Measurements from ENCODE around the gene MAMDC4.

MAMDC4 gene

DNA sequence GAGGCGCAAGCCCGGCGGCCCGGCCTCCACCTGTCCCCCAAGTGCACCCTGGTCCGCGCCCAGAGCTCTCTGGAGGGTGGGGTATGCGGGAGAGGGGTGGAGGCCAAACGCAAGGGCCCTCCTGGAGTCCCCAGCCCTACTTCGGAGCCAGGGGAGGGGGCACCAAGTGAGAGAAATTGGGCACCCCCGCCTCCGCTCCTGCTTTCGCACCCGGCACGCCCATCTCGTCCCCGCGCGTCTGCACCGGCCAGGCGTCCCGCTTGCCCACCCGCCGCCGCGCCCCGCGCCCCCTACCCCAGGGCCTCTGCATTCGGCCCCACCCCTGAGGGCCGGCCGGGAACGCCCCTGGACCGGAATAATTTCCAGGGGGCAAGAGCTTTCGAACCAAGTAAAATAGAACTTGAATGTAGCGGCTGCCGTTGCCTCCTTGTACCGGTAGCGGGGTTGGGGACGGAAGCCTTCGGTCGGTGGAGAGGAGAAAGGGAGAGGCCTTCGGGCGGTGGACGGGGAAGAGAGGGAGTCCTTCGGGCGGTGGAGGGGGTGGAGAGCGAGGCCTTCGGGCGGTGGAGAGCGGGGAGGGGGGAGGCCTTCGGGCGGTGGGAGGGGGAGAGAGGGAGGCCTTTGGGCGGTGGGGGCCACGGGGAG lies 3.6 kb upstream of the MAMDC4 start:
- H3F3A ChIP-seq (ENCODE audit: insufficient read depth, low read length): no peaks in the 10 kb centered on the region
- no peaks in the 10 kb centered on the region for H3K9me2 ChIP-seq (ENCODE audit: low read depth, low read length)
- H3K4me1 ChIP-seq (ENCODE audit: insufficient read depth, low read length, severe bottlenecking): peaks cover 13% of the 10 kb centered on the region
- H2AFZ ChIP-seq (ENCODE audit: low read length): no peak overlapping the region
- no peaks in the 10 kb centered on the region for H3K27me3 ChIP-seq (ENCODE audit: insufficient read depth, low read length)
- H3K9ac ChIP-seq (ENCODE audit: low read length): peak overlapping the region; percentile 65
- peak overlapping the region; percentile 76 for H3K4me2 ChIP-seq (ENCODE audit: low read length)
- TF ChIP-seq, protein P1, sequence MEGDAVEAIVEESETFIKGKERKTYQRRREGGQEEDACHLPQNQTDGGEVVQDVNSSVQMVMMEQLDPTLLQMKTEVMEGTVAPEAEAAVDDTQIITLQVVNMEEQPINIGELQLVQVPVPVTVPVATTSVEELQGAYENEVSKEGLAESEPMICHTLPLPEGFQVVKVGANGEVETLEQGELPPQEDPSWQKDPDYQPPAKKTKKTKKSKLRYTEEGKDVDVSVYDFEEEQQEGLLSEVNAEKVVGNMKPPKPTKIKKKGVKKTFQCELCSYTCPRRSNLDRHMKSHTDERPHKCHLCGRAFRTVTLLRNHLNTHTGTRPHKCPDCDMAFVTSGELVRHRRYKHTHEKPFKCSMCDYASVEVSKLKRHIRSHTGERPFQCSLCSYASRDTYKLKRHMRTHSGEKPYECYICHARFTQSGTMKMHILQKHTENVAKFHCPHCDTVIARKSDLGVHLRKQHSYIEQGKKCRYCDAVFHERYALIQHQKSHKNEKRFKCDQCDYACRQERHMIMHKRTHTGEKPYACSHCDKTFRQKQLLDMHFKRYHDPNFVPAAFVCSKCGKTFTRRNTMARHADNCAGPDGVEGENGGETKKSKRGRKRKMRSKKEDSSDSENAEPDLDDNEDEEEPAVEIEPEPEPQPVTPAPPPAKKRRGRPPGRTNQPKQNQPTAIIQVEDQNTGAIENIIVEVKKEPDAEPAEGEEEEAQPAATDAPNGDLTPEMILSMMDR (IDR thresholded peaks at IDR 0.05; ENCODE audit: low read length): no peak
- TF ChIP-seq EZH2 (IDR thresholded peaks at IDR 0.05; ENCODE audit: borderline replicate concordance, low read length): no peak
- no peaks in the 10 kb centered on the region for H4K20me1 ChIP-seq (ENCODE audit: insufficient read depth, low read length)
- H3K4me3 ChIP-seq (ENCODE audit: low read depth, low read length, poor library complexity, severe bottlenecking): peak overlapping the region; percentile 65
- H3K27ac ChIP-seq (ENCODE audit: low read depth, low read length, poor library complexity, severe bottlenecking): peak overlapping the region; percentile 76
- H3K36me3 ChIP-seq (ENCODE audit: insufficient read depth, low read length): peaks cover 9% of the 10 kb centered on the region; the same call in 1 of the 2 replicates
- no peaks in the 10 kb centered on the region for H3K79me2 ChIP-seq (ENCODE audit: insufficient read depth, low read length)
- H3K9me3 ChIP-seq (ENCODE audit: low read length): no peaks in the 10 kb centered on the region

DNA sequence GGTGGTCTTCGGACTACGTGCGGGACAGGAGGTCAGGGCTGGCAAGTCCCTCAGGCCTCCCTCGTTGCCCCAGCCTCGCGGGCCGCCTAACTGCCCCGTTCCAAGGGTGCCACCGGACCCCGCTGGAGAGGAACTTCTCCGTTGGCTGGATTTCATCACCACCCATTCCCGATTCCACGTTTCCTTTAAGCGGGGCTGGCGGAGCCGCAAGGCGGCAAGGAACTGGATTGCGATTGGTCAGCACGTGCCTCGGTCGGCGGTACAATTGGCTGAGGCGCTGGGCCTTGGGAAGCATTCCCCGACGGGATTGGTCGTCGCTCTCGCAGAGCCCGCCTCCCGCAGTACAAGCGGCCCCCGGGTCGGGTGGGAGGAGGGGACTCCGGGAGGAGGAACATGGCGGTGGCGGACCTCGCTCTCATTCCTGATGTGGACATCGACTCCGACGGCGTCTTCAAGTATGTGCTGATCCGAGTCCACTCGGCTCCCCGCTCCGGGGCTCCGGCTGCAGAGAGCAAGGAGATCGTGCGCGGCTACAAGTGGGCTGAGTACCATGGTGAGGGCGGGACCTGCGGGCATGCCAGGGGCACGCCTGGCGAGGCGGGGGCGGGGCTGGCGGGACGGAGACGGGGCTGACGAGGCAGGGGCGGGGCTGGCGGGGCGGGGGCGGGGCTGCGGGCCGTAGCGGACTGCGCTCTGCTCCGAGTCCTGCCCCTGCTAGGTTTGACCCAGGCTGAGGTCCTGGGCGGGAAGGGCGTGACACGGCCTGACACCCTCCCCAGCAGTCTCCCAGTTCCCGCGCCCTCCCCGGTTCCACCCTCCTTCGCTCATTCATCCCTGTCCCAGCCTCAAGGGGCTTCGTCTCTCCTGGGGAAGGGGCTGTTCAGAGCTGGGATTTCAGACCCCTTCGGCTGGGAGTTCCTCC lies 2.8 kb upstream of the MAMDC4 start, which contains the start of gene PHPT1:
Gene PHPT1 (plus strand): TSS at position 372 of the 922 bp plus-strand sequence. CDS start 22 bp downstream, at position 394.
- no peaks in the 10 kb centered on the region for H4K20me1 ChIP-seq (ENCODE audit: insufficient read depth, low read length)
- peak within 1 kb of the TSS; percentile 76 for H3K4me2 ChIP-seq (ENCODE audit: low read length)
- no peak within 1 kb of the TSS for H2AFZ ChIP-seq (ENCODE audit: low read length)
- TF ChIP-seq, protein P1 (IDR thresholded peaks at IDR 0.05; ENCODE audit: low read length): no peak
- no peak for TF ChIP-seq EZH2 (IDR thresholded peaks at IDR 0.05; ENCODE audit: borderline replicate concordance, low read length)
- H3K9me2 ChIP-seq (ENCODE audit: low read depth, low read length): no peaks in the 10 kb centered on the region
- no peaks in the 10 kb centered on the region for H3F3A ChIP-seq (ENCODE audit: insufficient read depth, low read length)
- H3K79me2 ChIP-seq (ENCODE audit: insufficient read depth, low read length): no peaks in the 10 kb centered on the region
- peaks cover 9% of the 10 kb centered on the region; the same call in 1 of the 2 replicates for H3K36me3 ChIP-seq (ENCODE audit: insufficient read depth, low read length)
- peaks cover 7% of the 10 kb centered on the region for H3K4me1 ChIP-seq (ENCODE audit: insufficient read depth, low read length, severe bottlenecking)
- H3K27me3 ChIP-seq (ENCODE audit: insufficient read depth, low read length): no peaks in the 10 kb centered on the region
- peak within 1 kb of the TSS; percentile 65 for H3K4me3 ChIP-seq (ENCODE audit: low read depth, low read length, poor library complexity, severe bottlenecking)
- H3K9ac ChIP-seq (ENCODE audit: low read length): peak within 1 kb of the TSS; percentile 65
- peak within 1 kb of the TSS; percentile 76 for H3K27ac ChIP-seq (ENCODE audit: low read depth, low read length, poor library complexity, severe bottlenecking)
- H3K9me3 ChIP-seq (ENCODE audit: low read length): no peaks in the 10 kb centered on the region

DNA sequence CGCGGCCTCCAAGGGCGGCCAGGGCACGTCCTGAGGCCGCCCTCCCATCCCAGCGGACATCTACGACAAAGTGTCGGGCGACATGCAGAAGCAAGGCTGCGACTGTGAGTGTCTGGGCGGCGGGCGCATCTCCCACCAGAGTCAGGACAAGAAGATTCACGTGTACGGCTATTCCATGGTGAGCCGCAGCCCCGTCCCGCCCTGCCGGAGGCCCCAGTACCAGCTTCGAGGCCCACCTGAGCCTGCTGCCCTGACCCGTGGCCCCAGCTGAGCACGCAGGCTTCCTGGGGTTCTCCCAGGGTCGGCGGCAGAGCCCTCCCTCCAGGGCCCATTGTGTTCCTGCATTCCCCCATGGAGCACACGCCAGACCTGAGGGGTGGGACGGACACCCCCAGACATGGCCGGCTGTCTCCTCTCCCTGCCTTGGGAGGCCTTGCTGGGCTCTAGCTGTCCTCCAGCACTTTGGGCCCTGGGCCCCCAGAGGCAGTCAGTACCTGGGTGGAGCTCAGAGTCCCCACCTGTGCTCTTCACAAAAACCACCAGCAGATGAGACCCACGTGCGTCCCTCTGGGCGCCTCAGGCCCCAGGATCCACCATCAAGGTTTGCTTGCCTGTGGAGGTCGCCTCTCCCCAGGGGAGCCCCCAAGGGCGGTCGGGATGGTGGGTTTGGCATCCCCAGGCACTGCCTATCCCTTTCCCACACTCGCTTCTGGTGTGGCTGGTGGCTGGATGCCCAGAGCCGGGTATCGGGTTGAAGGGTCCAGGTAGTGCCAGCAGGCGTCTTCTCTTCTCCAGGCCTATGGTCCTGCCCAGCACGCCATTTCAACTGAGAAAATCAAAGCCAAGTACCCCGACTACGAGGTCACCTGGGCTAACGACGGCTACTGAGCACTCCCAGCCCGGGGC lies 1.9 kb upstream of the MAMDC4 start:
- Histone ChIP-seq H3K9me3 (ENCODE audit: low read length) (no peaks in the 10 kb centered on the region), H3K36me3 (ENCODE audit: insufficient read depth, low read length) (peaks cover 9% of the 10 kb centered on the region; the same call in 1 of the 2 replicates), H2AFZ (ENCODE audit: low read length) (no peak overlapping the region), H4K20me1 (ENCODE audit: insufficient read depth, low read length) (no peaks in the 10 kb centered on the region), H3F3A (ENCODE audit: insufficient read depth, low read length) (no peaks in the 10 kb centered on the region), H3K4me1 (ENCODE audit: insufficient read depth, low read length, severe bottlenecking) (peaks cover 7% of the 10 kb centered on the region), H3K9ac (ENCODE audit: low read length) (peak overlapping the region; percentile 46; the same call in 1 of the 2 replicates), H3K27me3 (ENCODE audit: insufficient read depth, low read length) (no peaks in the 10 kb centered on the region), H3K9me2 (ENCODE audit: low read depth, low read length) (no peaks in the 10 kb centered on the region), H3K79me2 (ENCODE audit: insufficient read depth, low read length) (no peaks in the 10 kb centered on the region), H3K27ac (ENCODE audit: low read depth, low read length, poor library complexity, severe bottlenecking) (no peak overlapping the region), H3K4me2 (ENCODE audit: low read length) (peak overlapping the region; percentile 75), H3K4me3 (ENCODE audit: low read depth, low read length, poor library complexity, severe bottlenecking) (peak overlapping the region; percentile 65)
- TF ChIP-seq EZH2 (IDR thresholded peaks at IDR 0.05; ENCODE audit: borderline replicate concordance, low read length): no peak
- TF ChIP-seq, protein P1 (IDR thresholded peaks at IDR 0.05; ENCODE audit: low read length): no peak

Data from OCI-LY1 (cell line).